Left colon (tissue), 2 donors: ENCODE results near the gene MACROD2. TPM values are rescaled to one million over a fixed set of nuclear protein-coding genes. Genes with fewer than 3 reads are reported as not detected.

ENCODE experiments used
- ATAC-seq: fragments of 200-7000 bp; cut with Tn5 transposase; one replicate; pipeline ENCODE4 v1.9.1; 2020; ENCODE audit warnings: mild to moderate bottlenecking, moderate library complexity
- DNase-seq, 2 donors: peaks; one replicate each; pipeline ENCODE4 v3.0.0-alpha.2; 2020
- intact Hi-C, 2 donors: fragments of 100-400 bp; cut with DNase I in 1 of 2; cut with micrococcal nuclease in 1 of 2; formaldehyde crosslinking; loops; one replicate each; pipeline versions ENCODE4 v1.11.2 to v1.14.0; 2022; cut with DNase I, micrococcal nuclease
- total RNA-seq, 2 donors: library from RNA; stranded (reverse); fragmentation: NEBNext Ultra II Directional; extraction: Animal tissue kit (Norgen Biotek cat#: 25700); gene quantifications; one replicate each; pipeline ENCODE4 v1.2.1, GENCODE V29; 2021
- donor health status: DM: no; HTN: no; CAD: no.
- donor health status: DM: yes; HTN: yes; CAD: no.

The MACROD2 gene
- total RNA-seq, 2 donors from 2014 or later, result 5.2 to 6.6 TPM

DNA sequence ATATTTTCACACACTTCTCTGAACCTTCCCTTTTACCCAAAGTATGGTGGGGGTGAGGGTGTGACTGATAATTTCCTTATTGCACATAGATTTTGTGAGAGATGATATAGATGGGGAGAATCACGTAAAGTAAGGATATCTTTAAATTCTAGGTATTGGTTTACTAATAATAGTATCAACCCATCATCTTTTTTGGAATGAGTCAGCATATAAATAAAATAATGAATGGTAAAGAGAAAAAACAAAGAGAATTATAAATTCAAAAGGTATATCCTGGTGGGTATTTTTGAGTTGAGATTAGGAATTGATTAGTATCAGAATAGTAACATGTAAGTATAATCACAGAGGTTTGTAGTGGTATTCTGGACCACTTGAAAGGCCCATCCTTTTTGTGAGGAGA is 56.1 kb downstream of the MACROD2 start:
- DNase-seq (no peak), ATAC-seq (no peak)
- intact Hi-C loops, result loop anchor here in 1 of 2 donors (5.0 kb wide), 1 partner anchor 229 kb away; no protein-coding TSS in a partner anchor

DNA sequence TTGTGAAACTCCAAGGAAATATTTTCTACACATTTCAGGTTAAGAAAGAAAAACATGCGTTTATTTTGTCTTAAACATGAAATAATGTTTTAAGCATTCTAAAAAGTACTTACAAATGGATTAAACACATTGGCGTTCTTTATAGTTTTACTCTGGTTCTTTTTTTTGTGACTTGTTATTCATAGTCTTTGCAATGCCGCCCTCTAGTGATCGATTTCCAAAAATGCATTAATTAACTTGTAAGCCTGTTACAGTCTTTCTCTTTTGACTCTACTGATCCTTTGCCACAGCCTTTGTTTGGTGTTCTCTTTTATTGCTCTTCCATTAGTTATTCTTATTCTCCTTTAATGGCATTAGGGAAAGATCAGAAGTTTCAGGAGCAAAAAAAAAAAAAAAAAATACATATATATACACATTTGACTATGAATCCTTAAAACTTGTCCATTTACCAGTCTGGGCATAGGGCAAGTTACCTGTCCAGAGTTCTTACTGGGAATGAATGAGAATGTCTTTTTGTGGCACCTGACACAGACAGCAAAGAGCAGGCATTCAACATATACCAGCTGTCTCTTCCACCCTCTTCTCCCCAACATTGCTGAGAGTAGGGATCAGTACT is 59.9 kb downstream of the MACROD2 start:
- ATAC-seq (peak; percentile 66), DNase-seq (no peak)
- intact Hi-C loops, result no loop called here

DNA sequence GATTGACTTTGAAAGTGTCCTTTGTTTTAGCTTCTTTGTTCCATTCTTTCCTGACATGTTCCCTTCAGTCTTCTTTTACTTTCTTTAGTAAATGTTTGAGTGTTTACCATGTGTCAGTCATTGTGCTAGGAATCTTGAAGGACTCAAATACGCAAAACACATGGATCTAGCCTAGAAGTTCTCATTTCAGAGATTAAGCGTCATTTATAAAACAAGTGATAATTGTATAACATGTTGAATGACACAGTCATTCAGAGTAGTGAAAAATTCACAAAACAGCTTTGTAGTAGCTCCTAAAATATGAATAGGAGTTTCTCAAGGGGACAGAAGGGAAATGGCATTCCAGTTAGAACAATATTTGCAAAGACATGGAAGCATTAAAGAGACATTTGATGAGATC is 66.9 kb downstream of the MACROD2 start:
- DNase-seq (no peak), ATAC-seq (no peak)
- intact Hi-C loops, result no loop called here

DNA sequence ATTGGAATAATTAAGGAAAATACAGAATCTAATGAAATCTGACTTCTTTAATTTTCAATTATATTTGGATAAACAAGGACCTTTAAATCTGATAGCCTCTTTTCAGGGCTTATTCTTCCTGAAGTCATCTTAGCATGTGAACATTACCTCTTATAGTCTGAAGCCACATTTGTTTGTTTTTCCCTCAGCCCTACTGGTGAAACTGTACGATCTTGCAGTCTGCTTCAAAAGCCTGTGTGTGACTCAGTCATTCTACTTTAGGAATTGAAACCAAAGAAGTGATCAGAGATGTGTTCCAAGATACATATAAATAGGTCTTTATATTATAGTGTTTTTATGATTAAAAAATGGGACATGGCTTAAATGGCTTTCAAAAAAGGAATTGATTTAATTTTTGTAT is 67.5 kb downstream of the MACROD2 start:
- DNase-seq (no peak), ATAC-seq (no peak)
- intact Hi-C loops, result no loop called here

DNA sequence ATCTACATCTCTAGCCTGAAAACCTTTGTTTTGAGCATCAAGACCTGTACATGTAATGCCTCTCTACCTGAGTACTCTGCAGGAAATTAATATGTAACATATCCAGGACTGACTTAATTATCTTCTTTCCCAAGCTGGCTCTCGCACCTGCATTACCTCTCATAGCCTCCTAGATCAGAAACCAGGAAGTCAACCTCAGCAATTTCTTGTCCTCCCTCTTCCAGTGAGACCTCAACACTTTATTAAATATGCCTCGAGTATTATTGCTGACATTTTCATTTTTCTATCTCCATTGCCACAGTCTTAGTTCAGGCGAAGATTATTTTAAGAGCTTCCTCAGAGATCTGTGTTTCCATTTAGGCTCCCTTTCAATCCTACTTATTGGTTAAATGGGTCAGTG is 69.0 kb downstream of the MACROD2 start:
- ATAC-seq (no peak), DNase-seq (no peak)
- intact Hi-C loops, result no loop called here

DNA sequence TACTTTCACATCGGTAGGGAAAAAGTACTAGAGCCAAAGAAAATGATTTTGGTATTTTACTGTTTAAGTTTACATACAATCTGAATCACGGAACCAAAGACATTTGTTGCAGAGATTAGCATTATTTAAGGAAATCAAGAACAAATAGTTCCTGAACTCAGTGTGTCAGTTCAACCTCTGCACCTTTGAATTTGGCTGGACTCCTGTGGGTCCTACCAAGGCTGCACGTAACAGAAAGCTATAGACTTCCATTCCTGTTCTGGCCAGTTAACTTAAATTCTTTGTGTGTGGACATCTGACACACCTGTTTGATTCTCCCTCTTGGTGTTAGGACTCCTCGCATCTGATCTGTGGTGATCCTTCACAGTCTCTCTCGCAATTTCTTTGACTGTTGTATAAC is 69.6 kb downstream of the MACROD2 start:
- intact Hi-C loops, result no loop called here
- ATAC-seq (no peak), DNase-seq (no peak)

DNA sequence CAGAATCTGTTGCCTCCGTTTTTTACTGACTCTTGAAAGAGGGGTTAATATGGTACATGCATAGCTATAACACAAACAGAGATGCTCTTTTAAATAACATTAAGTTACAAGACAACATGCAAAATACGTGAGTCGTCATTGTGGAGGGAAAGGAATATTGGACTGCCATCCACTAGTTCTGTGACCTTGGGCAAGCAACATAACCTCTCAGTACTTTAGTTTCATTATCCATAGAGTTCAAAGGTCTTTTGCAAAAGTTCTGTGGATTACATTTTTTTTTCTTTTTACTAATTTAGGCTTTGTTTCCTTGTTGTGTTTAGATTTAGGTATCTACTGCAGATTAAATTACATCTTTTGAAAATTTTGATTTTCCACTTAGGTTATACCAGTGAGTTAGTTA is 70.5 kb downstream of the MACROD2 start:
- DNase-seq (no peak), ATAC-seq (no peak)
- intact Hi-C loops, result no loop called here

DNA sequence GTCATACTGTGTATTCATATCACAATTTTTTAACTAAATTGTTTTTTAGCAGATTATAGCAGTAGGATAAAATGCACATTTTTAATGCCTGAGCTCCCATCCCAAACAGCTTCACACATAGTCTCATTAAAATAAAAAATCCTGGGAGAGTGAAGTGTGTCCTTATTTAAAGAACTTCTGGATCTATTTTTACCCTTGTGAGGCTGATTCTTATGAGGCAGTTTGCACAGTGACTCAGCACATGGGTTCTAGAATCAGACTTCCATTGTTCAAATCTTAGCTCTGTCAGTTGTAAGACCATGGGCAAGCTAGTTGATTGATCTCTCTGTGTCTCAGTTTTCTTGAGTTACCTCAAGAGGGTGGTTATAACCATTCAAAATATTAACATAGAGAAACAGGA is 72.3 kb downstream of the MACROD2 start:
- intact Hi-C loops, result no loop called here
- DNase-seq (no peak), ATAC-seq (no peak)

DNA sequence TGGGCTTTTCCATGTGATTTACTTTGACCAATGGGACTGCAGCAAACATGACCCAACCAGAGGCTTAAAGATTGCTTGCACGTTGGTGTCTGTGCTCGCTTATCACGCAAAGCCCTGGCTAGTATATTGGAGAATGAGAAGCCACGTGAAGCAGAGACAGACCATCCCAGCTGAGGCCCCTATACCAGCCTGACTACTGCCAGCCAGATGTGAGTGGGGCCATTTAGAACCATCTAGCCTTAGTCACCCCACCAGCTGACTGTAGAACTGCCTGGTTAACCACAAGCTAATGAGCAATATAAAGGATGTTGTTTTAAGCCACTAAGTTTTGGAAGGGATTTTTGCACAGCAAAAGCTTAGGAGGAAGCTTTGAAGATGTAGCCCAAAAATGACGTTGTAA is 74.5 kb downstream of the MACROD2 start:
- intact Hi-C loops, result no loop called here
- DNase-seq (no peak), ATAC-seq (no peak)

DNA sequence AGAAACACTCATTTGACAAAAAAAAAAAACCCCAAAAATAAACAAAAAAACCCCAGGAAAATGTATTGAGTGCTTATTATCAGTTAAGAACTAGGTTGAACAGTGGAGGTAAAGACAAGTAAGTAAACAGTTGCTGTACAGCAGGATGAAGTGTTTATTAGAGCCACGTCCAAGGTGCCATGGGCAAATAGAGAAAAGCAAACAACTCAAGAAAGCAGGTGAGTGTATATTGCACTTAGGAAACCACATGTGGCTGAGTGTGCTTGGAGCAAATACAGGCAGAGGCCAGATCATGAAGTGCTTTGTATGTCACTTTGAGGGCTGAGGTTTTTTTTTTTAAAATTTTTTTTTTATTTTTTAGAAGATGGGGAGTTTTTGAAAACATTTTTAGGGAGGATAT is 98.3 kb downstream of the MACROD2 start:
- ATAC-seq (peak; percentile 98), DNase-seq (no peak)
- intact Hi-C loops, result no loop called here

DNA sequence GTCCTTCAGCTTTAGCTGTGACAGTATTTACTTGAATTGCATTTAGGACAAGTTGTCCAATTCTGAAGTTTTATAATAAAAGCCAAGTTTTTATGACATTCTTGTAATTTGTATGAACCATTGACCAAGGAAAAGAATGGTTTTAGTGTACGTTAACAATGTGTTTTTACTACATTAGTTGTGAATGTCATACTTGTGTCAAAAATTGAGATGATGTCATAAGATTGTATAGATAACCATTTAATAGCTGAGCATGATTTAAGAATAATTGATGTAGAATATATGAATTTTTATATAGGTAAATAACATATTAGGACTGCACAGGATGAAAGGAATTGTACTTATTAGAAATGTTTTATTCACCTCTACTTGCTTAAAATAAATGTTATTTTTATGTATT is 102.9 kb downstream of the MACROD2 start:
- ATAC-seq (no peak), DNase-seq (no peak)
- intact Hi-C loops, result no loop called here

DNA sequence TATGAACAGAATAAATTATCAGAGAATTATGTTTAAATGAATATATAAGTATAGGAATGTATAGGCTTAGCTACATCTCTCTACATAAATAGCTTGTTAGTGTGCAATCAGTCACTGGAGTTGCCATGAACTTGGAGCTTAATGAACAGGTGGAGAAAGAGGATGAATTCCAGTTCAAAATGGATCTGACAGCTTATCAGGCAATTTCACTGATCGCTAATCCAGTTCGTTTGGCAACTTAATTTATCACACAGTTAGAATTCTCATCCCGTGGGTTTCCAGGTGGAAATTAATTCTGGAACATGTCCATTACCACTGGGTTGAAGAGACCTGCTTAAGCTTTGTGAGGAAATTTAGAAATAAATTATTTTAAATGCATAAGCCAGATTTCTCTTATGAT is 118.1 kb downstream of the MACROD2 start:
- ATAC-seq (no peak), DNase-seq (no peak)
- intact Hi-C loops, result no loop called here

DNA sequence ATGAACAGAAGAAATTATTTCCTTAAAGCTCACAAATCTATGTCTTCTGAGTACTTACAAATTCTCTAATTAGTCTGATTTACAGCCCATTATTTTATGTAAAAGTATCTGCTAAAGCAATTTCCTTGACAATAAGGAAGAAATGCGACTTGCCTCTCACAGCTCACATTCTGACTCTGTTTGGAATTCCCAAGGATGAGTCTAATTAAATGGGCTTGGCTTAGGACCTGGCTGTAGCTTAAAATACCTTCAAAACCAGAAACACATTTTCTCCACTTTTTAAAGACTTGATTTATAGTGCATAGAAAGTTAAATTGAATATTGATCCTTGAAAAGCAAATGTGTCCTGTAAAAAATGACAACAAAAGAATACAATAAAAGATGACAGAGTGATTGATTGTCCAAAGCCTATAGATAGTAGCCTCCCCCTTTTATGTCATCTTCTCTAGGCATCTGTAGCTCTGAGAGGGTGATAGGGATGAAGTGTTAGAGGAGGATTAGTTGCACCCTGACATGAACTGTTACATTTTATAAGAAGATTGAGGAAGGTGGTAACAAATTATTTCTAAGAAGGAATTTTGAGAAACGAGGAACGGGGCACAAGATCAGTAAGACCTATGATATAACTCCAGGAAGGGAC is 118.9 kb downstream of the MACROD2 start:
- intact Hi-C loops, result no loop called here
- no peak for ATAC-seq

DNA sequence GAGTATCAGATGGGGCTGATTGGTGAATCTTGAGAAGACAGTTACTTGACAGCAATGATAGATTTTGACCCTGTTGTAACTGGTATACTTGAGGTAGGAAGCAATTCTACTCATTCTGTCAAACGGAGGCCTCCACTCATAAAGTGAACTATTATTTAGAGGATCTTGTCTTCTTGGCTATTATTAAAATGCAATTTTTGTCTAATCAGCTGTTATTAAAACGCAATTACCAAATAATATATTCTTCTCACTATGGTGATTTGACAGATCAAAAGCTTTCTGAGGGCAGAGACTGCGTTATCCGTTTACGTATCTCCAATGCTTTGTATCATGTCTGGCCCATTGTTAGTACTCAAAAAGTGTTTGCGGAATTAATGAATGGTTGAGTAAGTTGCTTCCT is 120.7 kb downstream of the MACROD2 start:
- ATAC-seq (no peak), DNase-seq (no peak)

More for the DNA sequence above, 118.9 kb downstream of the MACROD2 start:
- no peak for DNase-seq

DNA sequence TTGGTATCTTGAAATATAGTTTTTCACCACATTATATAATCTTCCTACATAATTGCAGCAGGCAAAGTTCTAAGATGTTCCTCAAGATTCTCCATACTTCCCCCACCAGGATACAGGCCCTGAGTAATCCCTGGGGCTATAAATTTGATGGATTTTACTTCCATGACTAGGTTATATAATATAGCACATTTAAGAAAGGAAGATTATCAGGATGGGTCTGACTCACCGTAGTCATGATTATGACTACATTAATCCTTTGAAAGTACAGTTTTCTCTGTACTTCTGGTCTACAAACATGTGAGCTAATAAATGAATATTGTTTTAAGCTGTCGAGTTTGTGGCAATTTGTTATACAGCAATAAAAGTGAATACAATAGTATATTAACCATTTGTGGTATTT is 122.5 kb downstream of the MACROD2 start:
- DNase-seq (no peak), ATAC-seq (no peak)
- intact Hi-C loops, result no loop called here

More for the DNA sequence above, 120.7 kb downstream of the MACROD2 start:
- intact Hi-C loops, result no loop called here

DNA sequence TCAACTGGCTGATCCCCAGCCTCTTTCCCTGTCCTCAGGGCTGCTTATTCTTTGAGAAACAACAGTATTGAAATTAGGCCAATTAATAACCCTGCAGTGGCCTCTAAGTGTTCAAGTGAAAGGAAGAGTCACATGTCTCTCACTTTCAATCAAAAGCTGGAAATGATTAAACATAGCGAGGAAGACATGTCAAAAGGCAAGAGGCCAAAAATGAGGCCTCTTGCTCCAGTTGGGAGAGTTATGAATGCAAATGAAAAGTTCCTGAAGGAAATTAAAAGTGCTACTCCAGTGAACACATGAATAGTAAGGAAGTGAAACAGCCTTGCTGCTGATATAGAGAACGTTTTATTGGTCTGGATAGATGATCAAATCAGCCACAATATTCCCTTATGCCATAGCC is 131.5 kb downstream of the MACROD2 start:
- DNase-seq (no peak), ATAC-seq (no peak)
- intact Hi-C loops, result no loop called here

DNA sequence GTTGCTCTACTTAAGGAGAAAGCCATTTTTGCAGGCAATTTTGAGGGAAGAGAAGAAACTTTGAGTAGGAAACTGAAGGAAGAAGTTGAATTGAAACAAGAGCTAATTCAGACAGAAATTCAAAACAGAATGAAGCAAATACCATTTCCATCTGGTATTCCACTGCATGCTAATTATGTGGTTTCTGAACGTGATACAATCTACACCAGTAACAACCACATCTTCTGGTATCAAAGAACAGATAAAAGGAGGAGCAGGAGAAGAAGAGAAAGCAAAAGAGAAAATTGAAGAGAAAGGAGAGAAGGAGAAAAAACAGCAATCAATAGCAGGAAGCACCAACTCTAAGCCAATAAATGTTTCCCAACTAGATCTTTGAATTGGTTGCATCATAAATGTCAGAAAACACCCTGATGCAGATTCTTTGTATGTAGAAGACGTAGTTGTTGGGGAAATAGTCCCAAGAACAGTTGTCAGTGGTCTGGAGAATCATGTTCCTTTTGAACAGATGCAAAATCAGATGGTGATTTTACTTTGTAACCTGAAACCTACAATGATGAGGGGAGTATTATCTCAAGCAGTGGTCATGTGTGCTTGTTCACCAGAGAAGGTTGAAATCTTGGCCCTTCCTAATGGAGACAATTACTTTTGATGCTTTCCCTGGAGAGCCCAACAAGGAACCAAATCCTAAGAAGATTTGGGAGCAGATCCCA is 132.4 kb downstream of the MACROD2 start:
- no peak for ATAC-seq
- intact Hi-C loops, result no loop called here
- DNase-seq, result no peak

DNA sequence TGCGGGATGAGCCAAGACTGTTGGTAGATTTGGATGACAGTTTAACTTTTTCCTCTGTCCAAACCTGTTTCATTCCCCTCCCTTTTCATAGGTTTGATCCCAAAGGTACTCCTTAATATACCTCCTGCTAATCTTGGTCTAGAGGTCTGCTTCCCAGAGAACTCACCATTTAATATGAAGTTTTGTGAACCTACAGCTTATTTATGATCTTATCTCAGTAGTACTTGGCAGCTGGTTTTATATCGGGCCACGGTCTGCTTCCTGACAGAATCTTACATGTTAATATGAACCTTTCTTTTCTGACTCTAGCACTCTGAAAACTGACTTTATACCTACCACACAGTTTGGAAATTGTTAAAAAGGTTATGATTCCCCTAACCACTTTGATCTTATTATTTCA is 138.7 kb downstream of the MACROD2 start:
- ATAC-seq (no peak), DNase-seq (no peak)
- intact Hi-C loops, result loop anchor here in 1 of 2 donors (10.0 kb wide), 1 partner anchor 1821 kb away; no protein-coding TSS in a partner anchor

DNA sequence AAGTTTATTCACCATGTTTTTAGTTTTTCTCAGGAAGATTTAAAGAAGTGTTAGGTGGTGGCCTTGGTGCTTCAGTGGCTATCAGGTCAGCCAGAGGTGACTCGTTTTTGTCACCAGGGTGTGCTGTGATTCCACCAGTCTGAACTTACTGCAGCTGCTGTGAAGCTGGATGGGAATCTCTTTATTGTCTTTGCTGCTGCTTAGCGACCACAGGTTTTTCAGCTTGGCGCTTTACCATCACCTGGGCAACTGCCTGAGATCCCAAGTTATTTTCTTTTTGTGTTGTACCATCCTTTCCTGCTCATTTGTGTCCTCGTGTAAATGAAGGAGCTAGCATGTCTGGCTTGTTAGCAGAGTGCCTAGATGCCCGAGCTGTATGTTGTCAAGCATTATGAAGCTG is 146.9 kb downstream of the MACROD2 start:
- ATAC-seq (peak; percentile 77), DNase-seq (peak in 1 of 2 donors; percentile 16)
- intact Hi-C loops, result no loop called here

DNA sequence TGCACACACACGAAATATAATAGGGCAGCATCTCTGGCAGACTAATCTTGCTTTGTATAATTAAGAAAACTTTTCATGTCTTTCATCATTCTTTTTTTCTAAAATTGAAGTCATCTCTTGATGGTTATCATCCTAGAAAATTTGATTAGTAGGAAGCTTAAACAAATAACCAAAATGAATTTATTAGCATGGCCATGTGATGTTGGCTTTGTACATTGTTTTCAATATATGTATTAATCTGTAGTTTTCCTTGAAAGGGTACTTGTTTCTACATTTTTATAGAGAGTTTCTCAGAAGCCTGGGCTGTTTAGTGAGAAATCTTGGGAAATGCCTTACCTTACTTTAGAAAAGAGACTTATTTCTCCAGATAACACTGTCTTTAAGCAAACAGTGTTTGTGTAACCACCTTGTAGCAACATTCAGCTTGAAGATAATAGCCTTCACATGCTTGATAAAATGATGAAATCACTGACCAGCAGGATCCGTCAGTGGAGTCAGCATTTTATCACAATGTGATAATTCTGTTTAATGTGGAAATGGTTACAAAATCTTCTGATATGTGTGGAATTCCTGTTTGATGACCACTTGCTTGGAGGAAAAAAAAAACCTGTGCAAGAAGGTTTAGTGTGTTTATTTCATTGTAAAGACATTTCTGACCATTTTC is 147.8 kb downstream of the MACROD2 start:
- intact Hi-C loops, result no loop called here
- no peak for ATAC-seq
- no peak for DNase-seq
